Small intestine (tissue), 7 donors: ENCODE data around the gene HNRNPF. TPM values are rescaled to one million over a fixed set of nuclear protein-coding genes. Genes with fewer than 3 reads are reported as not detected.

ENCODE experiments used
- DNase-seq, 2 donors: peaks; one replicate each; pipeline versions ENCODE4 v3.0.0 to v3.0.0-alpha.2; 2013
- FAIRE-seq: peaks from 2 replicates; lab custom pipeline; 2012; peaks lifted over from hg19 to GRCh38; lab: Jason Lieb, UNC
- H3K27ac ChIP-seq, 3 donors: one replicate each; pipeline ENCODE4 v1.5.1; 2013; ENCODE audit warnings: low read length in 2 of 3, mild to moderate bottlenecking in 2 of 3, control low read depth in 1 of 3, inconsistent platforms in 1 of 3, low read depth in 1 of 3, moderate library complexity in 1 of 3
- H3K27me3 ChIP-seq, 3 donors: one replicate each; pipeline ENCODE4 v1.6.1; 2013; ENCODE audit warnings: low read length in 3 of 3, inconsistent platforms in 1 of 3; ENCODE audit not compliant: control insufficient read depth in 3 of 3, insufficient read depth in 3 of 3
- H3K36me3 ChIP-seq, 3 donors: one replicate each; pipeline ENCODE4 v1.6.1; 2013; ENCODE audit warnings: low read length in 3 of 3, inconsistent platforms in 1 of 3, low read depth in 1 of 3, mild to moderate bottlenecking in 1 of 3, moderate library complexity in 1 of 3; ENCODE audit not compliant: control insufficient read depth in 3 of 3, insufficient read depth in 2 of 3
- H3K4me1 ChIP-seq, 3 donors: one replicate each; pipeline ENCODE4 v1.6.1; 2013; ENCODE audit warnings: low read length in 2 of 3, inconsistent platforms in 1 of 3, low read depth in 1 of 3, mild to moderate bottlenecking in 1 of 3, moderate library complexity in 1 of 3; ENCODE audit not compliant: control insufficient read depth in 3 of 3, insufficient read depth in 2 of 3
- H3K4me3 ChIP-seq, 3 donors: one replicate each; pipeline ENCODE4 v1.5.1; 2013; ENCODE audit warnings: low read length in 3 of 3, control low read depth in 1 of 3, inconsistent platforms in 1 of 3, low read depth in 1 of 3, mild to moderate bottlenecking in 1 of 3, moderate library complexity in 1 of 3
- H3K9me3 ChIP-seq, 2 donors: one replicate each; pipeline ENCODE4 v1.6.1; 2013; ENCODE audit warnings: low read depth in 1 of 2, low read length in 1 of 2; ENCODE audit not compliant: control insufficient read depth in 2 of 2, insufficient read depth in 1 of 2
- WGBS, 3 donors: extraction: QIAGEN DNeasy Blood & Tissue Kit; methylation state at CpG; one replicate each; pipeline ENCODE4 v1.1.7; 2013; 5-methylcytosine and 5-hydroxymethylcytosine counted together
- polyA plus RNA-seq, 4 donors: library from polyadenylated mRNA; stranded (reverse) in 3 of 4; unstranded in 1 of 4; fragments of 200-250 nt in 3 of 4; fragments of 120-200 nt in 1 of 4; gene quantifications; one replicate each; pipeline versions ENCODE4 v1.2.1 to v1.2.3, GENCODE V29; 2013
- donor health status: healthy with polysubstance abuse.
- donor health status: control.
- donor health status: control.
- donor health status: Bipolar disorder and iron deficiency.
- donor health status: healthy.

Gene HNRNPF
- polyA plus RNA-seq, 4 donors: 138 to 241 (median 176) TPM

DNA sequence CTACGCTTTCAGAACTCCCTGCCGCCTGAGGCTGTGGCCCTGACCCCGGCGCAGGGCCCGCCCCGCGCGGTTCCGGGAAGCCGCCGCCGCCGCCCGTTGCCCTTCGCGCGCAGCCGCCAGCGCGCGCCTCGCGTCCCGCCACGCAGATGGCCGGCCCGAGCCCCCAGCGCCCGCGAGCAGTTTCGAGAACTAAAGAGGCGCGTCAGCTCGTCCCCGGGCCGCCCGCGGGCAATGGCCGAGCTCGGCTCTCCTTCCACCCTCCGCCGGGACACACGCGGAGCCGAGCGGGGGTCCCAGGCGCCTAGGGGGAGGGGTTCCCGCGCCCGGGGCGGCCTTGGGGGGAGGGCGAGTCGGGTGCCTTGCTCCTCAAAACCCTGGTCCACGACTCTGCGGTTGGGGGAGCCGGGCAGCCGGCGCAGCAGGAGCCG, 1.8 kb downstream of the HNRNPF start:
- no peaks in the 10 kb centered on the region for H3K9me3 ChIP-seq
- WGBS, 3 donors: 0% methylated on average over 49 to 59 of the region's 59 CpGs
- H3K4me3 ChIP-seq: peak overlapping the region; percentile 83 to 98 (median 91)
- H3K36me3 ChIP-seq: peaks cover 0 to 20% (median 2%) of the 10 kb centered on the region in 3 donors
- H3K27ac ChIP-seq: peak overlapping the region; percentile 96 to 100 (median 99)
- H3K27me3 ChIP-seq: no peaks in the 10 kb centered on the region
- DNase-seq (peak; percentile 64 to 84), FAIRE-seq (no peak)
- H3K4me1 ChIP-seq: peaks cover 5 to 19% (median 9%) of the 10 kb centered on the region in 3 donors

DNA sequence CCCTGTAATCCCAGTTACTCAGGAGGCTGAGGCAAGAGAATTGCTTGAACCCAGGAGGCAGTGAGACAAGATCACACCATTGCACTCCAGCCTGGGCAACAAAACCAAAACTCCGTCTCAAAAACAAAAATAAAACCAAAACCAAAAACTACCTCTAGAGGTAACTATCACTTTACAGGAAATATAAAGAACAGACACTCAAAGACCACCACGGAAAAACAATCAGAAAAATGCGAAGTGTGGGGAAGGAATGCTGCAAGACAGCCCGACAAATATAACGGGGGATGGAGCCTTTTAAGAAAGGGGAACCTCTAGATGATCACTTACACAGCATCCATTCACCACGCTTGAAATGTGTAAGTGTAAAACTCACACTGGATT, 4.3 kb downstream of the HNRNPF start:
- peak overlapping the region; percentile 16 to 79 (median 75) for H3K27ac ChIP-seq
- H3K36me3 ChIP-seq: peaks cover 0 to 26% (median 2%) of the 10 kb centered on the region in 3 donors
- DNase-seq (no peak), FAIRE-seq (no peak)
- 14 to 29% (median 17%) methylated on average over 6 of the region's 6 CpGs for WGBS, 3 donors
- peak overlapping the region in 1 of 3 donors; percentile 5 for H3K4me3 ChIP-seq
- peaks cover 10 to 27% (median 18%) of the 10 kb centered on the region in 3 donors for H3K4me1 ChIP-seq
- no peaks in the 10 kb centered on the region for H3K9me3 ChIP-seq
- H3K27me3 ChIP-seq: no peaks in the 10 kb centered on the region

DNA sequence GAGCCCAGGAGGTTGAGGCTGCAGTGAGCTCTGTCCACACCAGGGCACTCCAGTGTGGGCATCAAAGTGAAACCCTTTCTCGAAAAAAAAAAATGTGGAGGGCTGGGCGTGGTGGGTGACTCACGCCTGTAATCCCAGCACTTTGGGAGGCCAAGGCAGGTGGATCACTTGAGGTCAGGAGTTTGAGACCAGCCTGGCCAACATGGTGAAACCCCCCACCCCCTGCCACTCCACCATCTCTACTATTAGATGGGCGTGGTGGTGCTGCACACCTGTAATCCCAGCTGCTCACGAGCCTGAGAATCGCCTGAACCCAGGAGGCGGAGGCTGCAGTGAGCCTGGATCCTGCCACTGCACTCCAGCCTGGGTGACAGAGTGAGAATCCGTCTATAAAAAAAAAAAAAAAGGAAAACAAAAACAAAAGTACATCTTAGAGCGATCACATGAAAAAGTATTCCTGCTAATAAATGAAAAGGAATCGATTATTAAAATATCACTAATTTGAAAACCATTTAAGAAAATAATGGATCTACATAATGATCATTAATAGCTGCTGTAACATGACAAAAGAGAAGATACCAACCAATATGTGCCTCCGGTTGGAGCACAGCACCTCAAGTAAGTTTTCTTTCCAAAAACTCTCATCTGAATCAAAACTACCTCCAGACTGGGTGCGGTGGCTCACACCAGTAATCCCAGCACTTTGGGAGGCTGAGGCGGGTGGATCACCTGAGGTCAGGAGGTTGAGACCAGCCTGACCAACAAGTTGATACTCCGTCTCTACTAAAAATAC, 4.9 kb downstream of the HNRNPF start:
- H3K27me3 ChIP-seq: no peaks in the 10 kb centered on the region
- H3K36me3 ChIP-seq: peaks cover 0 to 27% (median 2%) of the 10 kb centered on the region in 3 donors
- H3K27ac ChIP-seq: peak overlapping the region; percentile 16 to 75 (median 70)
- peak in 1 of 2 donors; percentile 56 for DNase-seq
- FAIRE-seq: no peak
- H3K4me3 ChIP-seq: peak overlapping the region in 1 of 3 donors; percentile 5
- peaks cover 10 to 33% (median 23%) of the 10 kb centered on the region in 3 donors for H3K4me1 ChIP-seq
- H3K9me3 ChIP-seq: no peaks in the 10 kb centered on the region
- 19 to 45% (median 23%) methylated on average over 14 of the region's 14 CpGs for whole genome bisulfite sequencing, 3 donors

DNA sequence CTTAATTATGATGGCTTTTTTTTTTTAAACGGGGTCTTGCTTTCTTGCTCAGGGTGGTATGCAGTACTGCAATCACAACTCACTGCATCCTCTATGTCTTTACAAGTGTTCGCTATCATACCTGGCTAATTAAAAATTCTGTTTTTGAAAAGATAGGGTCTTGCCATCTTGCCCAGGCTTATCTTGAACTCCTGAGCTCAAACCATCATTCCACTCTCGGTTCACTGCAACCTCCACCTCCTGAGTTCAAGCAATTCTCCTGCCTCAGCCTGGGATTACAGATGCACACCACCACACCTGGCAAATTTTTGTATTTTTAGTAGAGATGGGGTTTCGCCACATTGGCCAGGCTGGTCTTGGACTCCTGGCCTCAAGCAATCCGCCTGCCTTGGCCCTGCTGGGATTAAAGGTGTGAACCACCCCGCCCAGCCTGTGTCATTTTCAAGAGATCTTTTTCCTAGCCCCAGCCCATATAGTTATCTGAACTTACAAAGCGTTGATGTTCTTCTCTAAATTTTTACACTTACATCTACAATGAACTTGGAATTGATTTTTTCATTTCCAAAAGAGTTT, 6.0 kb downstream of the HNRNPF start:
- 36 to 62% (median 40%) methylated on average over 7 of the region's 7 CpGs for WGBS, 3 donors
- H3K36me3 ChIP-seq: peaks cover 0 to 32% (median 2%) of the 10 kb centered on the region in 3 donors
- FAIRE-seq (no peak), DNase-seq (peak in 1 of 2 donors; percentile 72)
- H3K4me3 ChIP-seq: no peak overlapping the region
- H3K27ac ChIP-seq: peak overlapping the region in 1 of 3 donors; percentile 26
- H3K27me3 ChIP-seq: no peaks in the 10 kb centered on the region
- H3K4me1 ChIP-seq: peaks cover 13 to 44% (median 27%) of the 10 kb centered on the region in 3 donors
- H3K9me3 ChIP-seq: no peaks in the 10 kb centered on the region

DNA sequence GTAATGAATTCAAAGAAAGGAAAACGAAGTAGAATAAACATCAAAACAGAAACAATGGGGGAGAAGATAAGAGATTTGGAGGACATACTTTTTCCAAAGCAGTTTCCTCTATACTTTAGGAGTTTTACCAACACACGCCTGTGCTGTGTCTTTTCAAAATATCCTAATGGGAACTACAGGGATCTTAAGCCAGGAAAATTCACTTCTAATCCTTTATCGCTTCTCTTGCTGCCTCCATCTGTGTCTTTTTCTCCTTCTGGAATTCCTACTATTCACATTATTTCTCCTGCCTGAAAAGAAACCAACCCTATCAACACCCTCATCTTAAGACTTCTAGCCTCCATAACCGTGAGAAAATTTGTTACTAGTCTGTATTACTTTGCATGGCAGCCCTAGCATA, 6.8 kb downstream of the HNRNPF start:
- Histone ChIP-seq H3K9me3 (no peaks in the 10 kb centered on the region), H3K27me3 (no peaks in the 10 kb centered on the region), H3K4me1 (peaks cover 13 to 46% (median 29%) of the 10 kb centered on the region in 3 donors), H3K27ac (no peak overlapping the region), H3K4me3 (no peak overlapping the region), H3K36me3 (peaks cover 0 to 32% (median 2%) of the 10 kb centered on the region in 3 donors)
- no peak for DNase-seq
- no peak for FAIRE-seq
- WGBS, 3 donors: 37 to 40% (median 37%) methylated on average over 4 of the region's 4 CpGs

DNA sequence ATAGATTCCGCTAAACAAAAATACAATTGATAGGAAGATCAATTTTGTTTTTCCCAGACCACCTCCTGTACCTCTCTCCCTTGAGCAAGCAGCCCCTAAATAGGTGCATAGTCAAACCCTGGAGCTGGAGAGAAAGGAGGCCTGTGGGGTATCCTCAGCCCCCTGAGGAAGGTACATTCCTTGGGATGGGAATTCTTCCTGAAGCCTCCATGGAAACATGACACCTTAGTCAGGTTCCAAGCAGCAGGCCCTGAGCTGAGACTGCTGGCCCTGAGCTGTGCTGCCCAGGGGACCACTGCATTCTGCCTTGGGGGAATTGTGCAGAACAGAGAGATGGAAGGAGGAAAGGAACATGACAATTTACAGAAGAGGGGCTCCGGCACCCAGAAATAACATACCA, 7.4 kb downstream of the HNRNPF start:
- 57 to 82% (median 60%) methylated on average over 2 of the region's 2 CpGs for WGBS, 3 donors
- H3K36me3 ChIP-seq: peaks cover 0 to 32% (median 2%) of the 10 kb centered on the region in 3 donors
- peaks cover 13 to 46% (median 29%) of the 10 kb centered on the region in 3 donors for H3K4me1 ChIP-seq
- no peaks in the 10 kb centered on the region for H3K9me3 ChIP-seq
- DNase-seq (no peak), FAIRE-seq (no peak)
- no peak overlapping the region for H3K4me3 ChIP-seq
- peak overlapping the region in 2 of 3 donors; percentile 0 to 24 for H3K27ac ChIP-seq
- no peaks in the 10 kb centered on the region for H3K27me3 ChIP-seq

DNA sequence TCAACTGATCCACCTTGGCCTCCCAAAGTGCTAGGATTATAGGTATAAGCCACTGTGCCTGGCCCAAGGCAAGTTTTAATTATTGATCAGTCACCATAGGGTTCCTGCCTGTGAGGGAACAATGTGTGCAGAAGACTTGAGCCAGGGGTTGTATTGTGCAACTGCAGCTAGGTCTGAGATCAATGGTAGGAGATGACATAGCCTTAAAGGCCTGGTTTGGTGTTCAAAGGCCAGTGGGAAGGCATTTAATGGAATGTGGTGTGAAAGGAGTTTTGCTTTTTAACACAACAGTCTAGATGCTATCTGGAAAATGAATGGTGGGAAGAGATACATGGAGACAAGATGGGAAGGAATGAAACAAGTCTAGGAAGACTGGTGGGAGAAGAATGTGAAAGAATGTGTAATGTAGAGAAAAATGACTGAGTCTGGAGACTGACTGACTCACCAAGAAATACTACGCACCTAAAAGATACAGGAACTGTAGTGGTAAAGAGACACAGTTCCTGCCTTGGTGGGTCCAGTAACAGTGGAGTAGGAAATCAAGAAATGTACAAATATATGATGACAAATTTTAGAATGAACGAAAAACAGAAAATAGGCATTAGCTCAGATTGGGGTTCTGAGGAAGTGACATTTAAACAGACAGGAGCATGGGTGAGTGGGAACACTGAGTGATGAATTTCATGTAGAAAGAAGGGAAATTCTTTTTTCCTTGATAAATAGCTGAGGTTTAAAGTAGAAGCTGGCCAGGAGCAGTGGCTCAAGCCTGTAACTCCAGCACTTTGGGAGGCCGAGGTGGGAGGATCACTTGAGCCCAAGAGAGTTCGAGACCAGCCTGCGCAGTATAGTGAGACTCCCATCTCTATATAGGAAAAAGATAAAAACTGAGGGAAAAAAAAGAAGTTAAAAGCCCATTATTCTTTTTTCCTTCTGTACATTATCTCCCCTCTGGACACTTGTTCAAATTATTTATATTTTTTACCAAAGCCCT, 9.4 kb downstream of the HNRNPF start:
- 67 to 75% (median 71%) methylated on average over 5 of the region's 5 CpGs for WGBS, 3 donors
- peak overlapping the region; percentile 52 to 92 (median 69) for H3K27ac ChIP-seq
- H3K4me1 ChIP-seq: peaks cover 13 to 42% (median 35%) of the 10 kb centered on the region in 3 donors
- peaks cover 0 to 34% (median 5%) of the 10 kb centered on the region in 3 donors for H3K36me3 ChIP-seq
- H3K9me3 ChIP-seq: no peaks in the 10 kb centered on the region
- no peak overlapping the region for H3K4me3 ChIP-seq
- DNase-seq (peak; percentile 77 to 88), FAIRE-seq (no peak)
- no peaks in the 10 kb centered on the region for H3K27me3 ChIP-seq
